HepG2 (cell line): Measurements from ENCODE around the gene SYN1. TPM values are rescaled to one million over a fixed set of nuclear protein-coding genes. Genes with fewer than 3 reads are reported as not detected.

ENCODE experiments used
- ATAC-seq: fragments of 200-7000 bp; cut with Tn5 transposase; 3 replicates; pipeline ENCODE4 v1.9.1; 2020; ENCODE audit warnings: mild to moderate bottlenecking, moderate library complexity
- BruUV-seq: library from RNA; stranded (reverse); fragments of 400-500 nt; replicated peaks from 2 replicates; lab custom pipeline; 2021; lab: Mats Ljungman, UMichigan
- CTCF ChIA-PET: fragments of 300-600 bp; formaldehyde crosslinking; extraction: SDS; loops from one replicate; lab custom pipeline; 2021; ENCODE audit warnings: low total read pairs, inconsistent platforms, low intra/inter-chr PET ratio; lab: Yijun Ruan, JAX
- POLR2A ChIA-PET: fragments of 350-600 bp; sonication (Branson Sonifier 250); formaldehyde crosslinking; loops from one replicate; lab custom pipeline; 2020; ENCODE audit warnings: antibody characterized with exemption, inconsistent platforms; lab: Yijun Ruan, JAX
- DNase-seq: peaks from one replicate; pipeline ENCODE4 v3.0.0-alpha.2; 2015; ENCODE audit warnings: low spot score
- FAIRE-seq: peaks from 3 replicates; lab custom pipeline; 2011; peaks lifted over from hg19 to GRCh38; lab: Jason Lieb, UNC
- H2AFZ ChIP-seq: one replicate; pipeline ENCODE4 v1.6.1; 2011; ENCODE audit warnings: low read length, inconsistent platforms
- H3K27ac ChIP-seq: fragments of 300-600 bp; 3 replicates; pipeline ENCODE4 v1.8.0; 2011; ENCODE audit warnings: mixed run types, mild to moderate bottlenecking, mixed read lengths, low read length, inconsistent platforms; ENCODE audit not compliant: insufficient read depth; ENCODE audit errors: extremely low read length
- H3K27me3 ChIP-seq, 2 experiments: fragments of 200-600 bp in 1 of 2; 2 replicates in 1 of 2; 3 replicates in 1 of 2; pipeline versions ENCODE4 v1.6.0 to v1.8.0; 2011; ENCODE audit warnings: low read length in 2 of 2, mild to moderate bottlenecking in 2 of 2, moderate library complexity in 2 of 2, inconsistent platforms in 1 of 2; ENCODE audit not compliant: insufficient read depth in 2 of 2, control insufficient read depth in 1 of 2
- H3K36me3 ChIP-seq, 2 experiments: fragments of 200-600 bp in 1 of 2; replicated peaks in 1 of 2; 2 replicates in 1 of 2; 3 replicates in 1 of 2; pipeline versions ENCODE4 v1.5.1 to v1.8.0; 2011; ENCODE audit warnings: low read length in 2 of 2, inconsistent platforms in 1 of 2; ENCODE audit not compliant: insufficient read depth in 2 of 2, control insufficient read depth in 1 of 2
- H3K4me1 ChIP-seq: 2 replicates; pipeline ENCODE4 v1.5.1; 2012; ENCODE audit warnings: low read length, inconsistent platforms; ENCODE audit not compliant: insufficient read depth
- H3K4me2 ChIP-seq: 2 replicates; pipeline ENCODE4 v1.6.0; 2011; ENCODE audit warnings: low read depth, low read length, inconsistent platforms
- H3K4me3 ChIP-seq, 3 experiments: fragments of 200-600 bp in 1 of 3; sonication (generic), shearing (Covaris generic) in 1 of 3; replicated peaks in 1 of 3; 2 replicates each; pipeline ENCODE4 v1.5.1; 2011 to 2016; ENCODE audit warnings: low read length in 3 of 3, inconsistent platforms in 2 of 3, low read depth in 2 of 3, mild to moderate bottlenecking in 2 of 3, control low read depth in 1 of 3, mixed read lengths in 1 of 3; ENCODE audit not compliant: insufficient read depth in 1 of 3
- H3K79me2 ChIP-seq: one replicate; pipeline ENCODE4 v1.6.1; 2011; ENCODE audit warnings: low read length, inconsistent platforms; ENCODE audit not compliant: insufficient read depth
- H3K9ac ChIP-seq: 2 replicates; pipeline ENCODE4 v1.6.0; 2011; ENCODE audit warnings: mild to moderate bottlenecking, low read depth, low read length, inconsistent platforms; ENCODE audit not compliant: insufficient read depth
- H3K9me3 ChIP-seq: 2 replicates; pipeline ENCODE4 v1.5.1; 2012; ENCODE audit warnings: mild to moderate bottlenecking, low read length
- H4K20me1 ChIP-seq: 2 replicates; pipeline ENCODE4 v1.6.0; 2011; ENCODE audit warnings: inconsistent platforms, mild to moderate bottlenecking, low read length, moderate library complexity; ENCODE audit not compliant: insufficient read depth
- ATF6 ChIP-seq: sonication (generic); formaldehyde crosslinking; conservative IDR thresholded peaks from 2 replicates; pipeline ENCODE4 v1.4.0; 2020; ENCODE audit warnings: missing genetic modification reagents
- CHD2 ChIP-seq: IDR thresholded peaks from 2 replicates; pipeline ENCODE4 v1.6.1; 2011; ENCODE audit warnings: low read depth, low read length, improper control_type of control experiment
- MTF1 ChIP-seq: sonication (generic); formaldehyde crosslinking; IDR thresholded peaks from 2 replicates; pipeline ENCODE4 v1.5.0; 2020; ENCODE audit warnings: missing genetic modification reagents
- POGZ ChIP-seq: sonication (generic); formaldehyde crosslinking; IDR thresholded peaks from 2 replicates; pipeline ENCODE4 v1.4.0; 2020; ENCODE audit warnings: mild to moderate bottlenecking, missing genetic modification reagents
- POLR2AphosphoS5 ChIP-seq: IDR thresholded peaks from 2 replicates; pipeline ENCODE4 v1.6.1; 2012; ENCODE audit warnings: low read depth, low read length
- STAT6 ChIP-seq: sonication (generic); formaldehyde crosslinking; IDR thresholded peaks from 2 replicates; pipeline ENCODE4 v1.4.0; 2020; ENCODE audit warnings: missing genetic modification reagents, mild to moderate bottlenecking, borderline replicate concordance
- ZEB1 ChIP-seq: IDR thresholded peaks from 2 replicates; pipeline ENCODE4 v1.6.1; 2012; ENCODE audit warnings: mild to moderate bottlenecking, low read depth, inconsistent platforms; ENCODE audit not compliant: insufficient replicate concordance
- ZHX2 ChIP-seq, 2 experiments: sonication (generic) in 1 of 2; formaldehyde crosslinking in 1 of 2; IDR thresholded peaks; 2 replicates each; pipeline versions ENCODE4 v1.6.1 to v1.9.0; 2014 to 2022; ENCODE audit warnings: antibody characterized with exemption in 1 of 2, borderline replicate concordance in 1 of 2, inconsistent platforms in 1 of 2, low read depth in 1 of 2, missing genetic modification reagents in 1 of 2
- ZNF556 ChIP-seq: sonication (generic); formaldehyde crosslinking; IDR thresholded peaks from 2 replicates; pipeline ENCODE4 v1.4.0; 2020; ENCODE audit warnings: mild to moderate bottlenecking, missing genetic modification reagents, borderline replicate concordance
- ZSCAN31 ChIP-seq: sonication (generic); formaldehyde crosslinking; IDR thresholded peaks from 2 replicates; pipeline ENCODE4 v1.5.0; 2020; ENCODE audit warnings: low read depth, mild to moderate bottlenecking, missing genetic modification reagents
- ZZZ3 ChIP-seq: sonication (generic); formaldehyde crosslinking; IDR thresholded peaks from 2 replicates; pipeline ENCODE4 v1.4.0; 2020; ENCODE audit warnings: missing genetic modification reagents, mild to moderate bottlenecking, borderline replicate concordance
- WGBS: methylation state at CpG from one replicate; pipeline ENCODE4 v1.1.6; 2017; ENCODE audit warnings: low lambda C conversion rate; 5-methylcytosine and 5-hydroxymethylcytosine counted together
- in situ Hi-C: cut with HindIII; loops from 2 replicates; pipeline ENCODE4 v1.10.0; 2017; ENCODE audit warnings: low pct_unique_long_range_greater_than_20kb; ENCODE audit not compliant: extremely low pct_ligation_motif_present
- intact Hi-C: fragments of 100-400 bp; cut with micrococcal nuclease; formaldehyde crosslinking; loops from one replicate; pipeline ENCODE4 v1.10.0; 2022; ENCODE audit not compliant: unreplicated experiment
- polyA plus RNA-seq, 8 experiments: library from polyadenylated mRNA; depleted of rRNA in 3 of 8; stranded (reverse) in 7 of 8; unstranded in 1 of 8; fragments of >200 nt; fragmentation: Illumina TruSeq in 4 of 8; extraction: Trizol in 4 of 8; gene quantifications; 2 replicates each; pipeline versions ENCODE4 v1.2.1 to v1.2.3, GENCODE V29; 2011 to 2016; ENCODE audit warnings: low read depth in 4 of 8, missing spikeins in 1 of 8, mixed read lengths in 1 of 8; ENCODE audit not compliant: insufficient read depth in 1 of 8
- total RNA-seq, 5 experiments: library from RNA; depleted of rRNA; stranded (reverse); fragments of >200 nt; fragmentation: Illumina TruSeq; extraction: Trizol; gene quantifications; 2 replicates each; pipeline ENCODE4 v1.2.3, GENCODE V29; 2016; ENCODE audit warnings: low read depth in 1 of 5

Gene SYN1
- total and polyA plus RNA-seq, 2 of the 13 experiments (the other 11 are each of a cell fraction or from before 2014, with no cell fraction given) = not detected

GRCh38 chrX:47658684-47659420 lies 39.2 kb upstream of the SYN1 start, which contains the start of gene UXT:
UXT (minus strand) TSS chrX:47659180; CDS start chrX:47658927, 253 bp downstream.
- peak within 1 kb of the TSS; percentile 97 for H3K27ac ChIP-seq
- H3K9ac ChIP-seq = peak within 1 kb of the TSS; percentile 90
- DNase-seq (peak; percentile 91), FAIRE-seq (peak; percentile 64), ATAC-seq (peak; percentile 96)
- BruUV-seq = no TSS peak
- no peaks in the 10 kb centered on the region for H3K27me3 ChIP-seq
- in situ Hi-C loops = no loop called here
- no peaks in the 10 kb centered on the region for H3K9me3 ChIP-seq
- H3K4me1 ChIP-seq = peaks cover 18% of the 10 kb centered on the region
- H4K20me1 ChIP-seq = no peaks in the 10 kb centered on the region
- POLR2A ChIA-PET = no interaction called here
- H3K4me3 ChIP-seq = peak within 1 kb of the TSS; percentile 66 to 75 (median 71)
- under 1% methylated on average over 24 of the region's 54 CpGs for WGBS
- CTCF ChIA-PET = no interaction called here
- H3K36me3 ChIP-seq = peaks cover 3 to 18% of the 10 kb centered on the region in 2 experiments; a peak in 4 of 5 replicates
- H2AFZ ChIP-seq = no peak within 1 kb of the TSS
- H3K4me2 ChIP-seq = peak within 1 kb of the TSS; percentile 74
- H3K79me2 ChIP-seq = peaks cover 4% of the 10 kb centered on the region
- intact Hi-C loops = no loop called here
- TF ChIP-seq ZSCAN31 (CRISPR knock-in tag) = 0 out of 2 replicates have a peak, but pooled peaks have one; percentile 21
- 0 out of 2 replicates have a peak, but pooled peaks have one; percentile 10 for TF ChIP-seq ZHX2 (IDR thresholded peaks at IDR 0.05; ENCODE audit: low read depth)
- TF ChIP-seq ZHX2 (CRISPR knock-in tag; IDR thresholded peaks at IDR 0.05; ENCODE audit: borderline replicate concordance) = no peak
- no peak for TF ChIP-seq ATF6 (CRISPR knock-in tag)
- peak; percentile 83 for TF ChIP-seq CHD2
- TF ChIP-seq ZNF556 (CRISPR knock-in tag) = no peak
- TF ChIP-seq STAT6 = no peak
- TF ChIP-seq POGZ (CRISPR knock-in tag) = peak; percentile 85
- peak; percentile 67 for TF ChIP-seq POLR2AphosphoS5
- no peak for TF ChIP-seq ZEB1
- TF ChIP-seq MTF1 (CRISPR knock-in tag) = no peak
- TF ChIP-seq ZZZ3 (CRISPR knock-in tag) = peak; percentile 49; the same call in 1 of the 2 replicates
